NT2/D1 (cell line): ENCODE measurements around the gene TMEM256.

Source experiments
- YY1 ChIP-seq: IDR thresholded peaks from 2 replicates; pipeline ENCODE4 v1.6.1; 2011; ENCODE audit not compliant: insufficient read length, insufficient read depth
- ZNF274 ChIP-seq: IDR thresholded peaks from 2 replicates; pipeline ENCODE4 v1.6.1; 2011; ENCODE audit warnings: mild to moderate bottlenecking, low read depth, low read length

GRCh38 chr17:7407485-7408251 lies 3.8 kb upstream of the TMEM256 start, which contains the start of gene NLGN2:
- no peak for TF ChIP-seq ZNF274
- no peak for TF ChIP-seq YY1
